Right forelimb (tissue), 1 donor: ENCODE results near the gene GNA12.

ENCODE experiments used
- DNase-seq: peaks from one replicate; pipeline ENCODE4 v3.0.0-alpha.2; 2018

The GNA12 gene

DNA sequence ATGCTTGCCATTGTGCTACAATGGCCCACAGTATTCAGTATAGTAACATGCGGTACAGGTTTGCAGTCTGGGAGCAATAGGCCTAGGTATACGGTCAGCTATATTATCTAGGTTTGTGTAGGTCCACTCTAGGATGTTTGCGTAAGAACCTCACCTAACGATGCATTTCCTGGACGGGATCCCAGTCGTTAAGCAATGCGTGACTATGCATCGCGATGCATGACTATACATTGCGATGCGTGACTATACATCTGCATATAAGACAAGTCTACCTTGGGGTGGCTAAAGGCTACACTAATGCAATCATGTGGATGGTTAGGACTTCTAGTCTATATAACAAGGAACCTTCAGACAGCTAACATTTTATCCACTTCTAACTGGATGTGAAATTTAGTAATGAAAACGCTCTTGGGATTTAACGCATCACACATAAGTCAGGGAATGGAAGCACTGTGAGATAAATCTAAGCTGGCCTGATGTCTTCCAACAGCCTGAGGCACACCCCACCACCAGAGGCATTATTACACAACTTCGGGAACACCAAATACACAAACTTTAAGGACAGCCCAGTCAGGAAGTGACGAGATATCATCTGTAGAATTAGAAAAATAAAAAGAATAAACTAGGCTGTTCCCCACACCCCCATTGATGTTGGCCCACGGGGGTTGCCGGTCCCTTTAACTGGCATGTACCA, 9.2 kb downstream of the GNA12 start:
- no peak for DNase-seq

DNA sequence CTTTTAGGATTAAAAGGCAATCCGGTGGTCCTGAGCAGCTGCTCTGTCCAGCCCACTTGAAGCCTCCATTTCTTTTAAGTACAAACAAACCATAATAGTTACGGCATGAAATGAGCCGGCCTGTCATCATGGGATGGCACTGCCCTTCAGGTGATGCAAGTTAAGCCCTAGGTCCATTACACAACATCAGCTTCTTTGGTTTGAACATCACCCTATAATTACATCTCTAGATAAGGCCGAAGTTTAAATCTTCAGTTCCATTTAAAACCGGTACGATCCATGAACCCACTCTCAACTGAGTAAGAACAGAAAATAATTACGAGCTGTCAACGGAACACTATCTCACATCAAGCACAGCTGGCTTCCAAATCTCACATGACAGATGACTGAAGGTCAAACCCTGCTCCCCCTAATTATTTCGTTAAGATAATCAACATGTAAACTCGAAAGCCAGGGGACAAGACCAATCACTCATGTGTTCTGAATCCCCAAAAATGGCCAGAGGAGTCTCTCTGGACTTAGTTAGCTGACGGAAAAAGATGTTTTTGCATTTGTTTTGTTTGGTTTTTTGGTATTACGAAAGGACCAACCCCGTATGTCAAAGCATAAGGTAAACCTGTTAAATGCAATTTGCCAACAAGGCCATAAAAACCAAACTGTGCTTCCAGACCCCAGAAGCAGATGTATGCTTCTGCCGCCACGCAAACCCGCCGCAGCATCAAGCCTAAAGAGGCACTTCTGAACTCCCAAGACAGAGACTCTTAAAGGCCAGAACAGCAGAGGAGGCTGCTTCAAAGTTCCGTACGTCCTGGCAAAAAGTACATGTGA, 10.8 kb downstream of the GNA12 start:
- DNase-seq: no peak

DNA sequence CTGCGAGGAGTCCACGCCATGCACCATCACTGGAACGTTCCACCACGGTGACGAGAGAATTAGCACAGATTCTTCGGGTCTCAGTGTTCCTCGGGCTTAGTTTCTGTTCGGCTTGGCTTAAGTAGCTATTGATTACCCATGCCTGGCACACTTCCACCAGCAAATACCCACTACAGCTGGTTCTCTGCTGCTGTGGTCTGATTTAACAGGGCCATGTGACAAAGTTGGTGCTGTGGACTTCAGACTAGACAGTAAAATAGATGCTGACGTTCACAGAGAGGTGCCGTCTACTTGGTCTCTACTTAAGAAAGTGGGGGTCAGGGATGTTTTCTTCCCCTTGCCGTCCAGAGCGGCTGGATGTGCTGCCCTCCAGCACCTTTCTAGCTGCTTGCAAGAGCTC, 11.6 kb downstream of the GNA12 start:
- no peak for DNase-seq

DNA sequence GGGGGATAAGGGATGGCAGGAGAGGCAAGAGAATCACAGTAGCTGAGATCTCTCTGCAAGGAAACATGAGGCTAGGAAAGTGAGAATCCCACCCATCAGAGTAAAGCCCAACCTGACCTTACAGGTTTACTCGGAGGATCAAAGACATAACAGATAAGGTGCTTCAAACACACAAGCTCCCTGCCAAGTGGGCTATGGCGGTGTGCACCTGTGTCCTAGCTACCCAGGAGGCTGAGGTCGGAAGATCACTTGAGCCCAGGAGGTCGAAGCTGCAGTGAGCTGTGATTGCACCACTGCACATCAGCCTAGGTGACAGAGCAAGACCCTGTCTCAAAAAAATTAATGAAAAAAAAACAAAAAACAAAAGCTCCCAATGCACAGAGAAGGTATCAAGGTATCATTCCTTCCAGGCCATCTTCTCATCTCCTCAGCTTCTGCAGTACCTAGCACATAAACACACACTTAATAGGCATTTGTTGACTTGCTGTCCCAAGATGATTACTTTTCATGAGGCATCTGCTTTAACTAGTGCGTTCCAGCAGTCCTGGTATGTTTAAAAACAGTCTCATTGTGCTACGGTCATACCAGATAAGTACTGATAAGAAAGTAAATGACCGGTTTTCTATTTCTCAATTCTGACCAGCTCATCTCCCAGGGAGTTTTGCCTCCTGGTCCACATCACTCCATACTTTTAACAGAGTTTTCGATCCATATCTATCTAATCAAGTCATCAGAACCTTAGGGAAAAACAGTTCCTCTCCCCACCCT, 13.3 kb downstream of the GNA12 start:
- no peak for DNase-seq

DNA sequence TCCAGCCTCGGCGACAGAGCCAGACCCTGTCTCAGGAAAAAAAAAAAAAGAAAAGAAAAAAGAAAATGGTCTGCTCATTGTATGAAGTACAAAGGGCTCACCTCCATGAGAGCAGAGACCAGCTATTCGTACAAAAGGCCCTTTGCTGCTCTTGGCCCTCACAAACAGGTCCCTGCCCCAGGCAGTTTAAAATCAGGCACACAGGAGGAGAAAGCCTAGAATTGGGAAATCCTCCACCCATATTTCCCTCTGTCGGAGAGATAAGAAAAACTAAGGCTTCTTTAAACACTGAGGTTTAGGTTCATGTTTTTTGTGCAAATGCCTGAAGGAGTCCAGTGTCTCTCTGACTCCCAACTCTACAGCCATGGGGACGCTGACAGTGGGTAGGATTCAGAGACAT, 15.1 kb downstream of the GNA12 start:
- DNase-seq: no peak

DNA sequence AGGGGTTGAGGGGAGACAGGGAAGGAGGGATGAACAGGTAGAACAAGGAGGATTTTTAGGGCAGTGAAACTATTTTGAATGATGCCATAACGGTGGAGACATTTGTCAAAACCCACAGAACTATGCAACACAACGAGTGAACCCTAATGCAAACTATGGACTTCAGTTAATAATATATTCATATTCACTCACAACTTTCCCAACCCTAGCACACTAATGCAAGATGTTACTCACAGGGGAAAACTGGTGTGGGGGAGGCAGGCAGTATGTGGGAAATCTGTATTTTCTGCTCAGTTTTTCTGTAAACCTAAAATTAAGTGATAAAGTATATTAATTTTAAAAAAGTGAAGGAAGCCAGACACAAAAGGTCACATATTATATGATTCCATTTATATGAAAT, 17.3 kb downstream of the GNA12 start:
- no peak for DNase-seq

DNA sequence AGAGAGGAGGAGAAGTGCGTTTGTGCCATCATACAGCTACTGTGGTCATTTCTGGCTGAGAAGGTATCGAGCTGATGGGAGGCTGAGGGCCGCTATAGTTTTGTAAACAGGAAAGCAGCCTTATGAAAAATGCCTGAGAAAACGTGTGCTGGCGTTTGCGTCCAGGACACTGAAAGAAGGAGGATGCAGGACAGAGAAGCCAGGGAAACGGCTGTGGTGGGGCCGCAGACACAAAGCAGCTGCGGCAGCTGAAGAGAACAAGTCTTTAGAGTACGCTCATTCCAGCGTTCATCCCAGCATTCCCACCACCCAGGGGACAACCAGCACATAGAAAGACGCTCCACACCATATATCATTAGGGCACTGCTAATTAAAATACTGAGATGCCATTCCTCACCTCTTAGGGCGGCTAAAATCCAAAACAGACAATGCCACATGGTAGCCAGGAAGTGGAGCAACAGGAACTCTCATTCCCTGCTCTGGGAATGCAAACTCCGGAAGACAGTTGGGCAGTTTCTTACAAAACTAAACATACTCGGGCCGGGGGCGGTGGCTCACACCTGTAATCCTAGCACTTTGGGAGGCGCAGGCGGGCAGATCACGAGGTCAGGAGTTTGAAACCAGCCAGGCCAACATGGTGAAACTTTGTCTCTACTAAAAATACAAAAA, 18.4 kb downstream of the GNA12 start:
- DNase-seq: no peak

DNA sequence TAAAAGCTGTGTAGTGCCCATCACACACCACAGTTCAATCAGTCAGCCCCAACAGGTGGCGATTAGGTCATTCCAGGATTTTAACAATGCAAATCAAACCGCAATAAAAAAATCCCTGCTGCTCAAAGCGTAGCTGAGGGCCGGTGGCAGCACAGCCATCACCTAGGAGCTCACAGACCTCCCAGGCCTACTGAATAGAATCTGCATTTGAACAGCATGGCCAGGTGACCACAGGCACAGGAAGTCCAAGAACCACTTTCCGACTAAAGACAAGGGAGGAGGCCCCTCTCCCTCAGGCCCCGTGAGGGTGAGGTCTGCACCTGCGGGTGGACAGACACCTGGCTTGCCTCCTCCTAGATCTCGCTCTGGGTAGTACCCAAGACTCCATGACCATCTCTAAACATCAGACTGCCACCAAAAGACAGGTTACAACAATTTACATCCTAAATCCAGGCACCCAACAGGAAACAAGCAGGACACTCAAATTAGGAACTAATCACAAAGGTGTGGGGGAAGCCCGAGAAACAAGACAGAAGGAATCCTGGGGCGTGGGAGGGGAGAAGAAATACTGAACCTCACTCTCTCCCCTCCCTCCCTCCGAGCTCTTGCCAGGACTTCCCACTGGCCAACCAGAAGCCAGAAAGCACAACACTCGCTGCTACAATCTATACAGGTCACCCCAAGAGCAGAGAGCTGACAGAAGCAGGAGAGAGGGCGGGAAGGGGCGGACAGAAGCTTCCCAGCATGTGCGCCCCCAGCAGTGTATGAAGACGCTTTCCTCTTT, 19.2 kb downstream of the GNA12 start:
- DNase-seq: no peak

DNA sequence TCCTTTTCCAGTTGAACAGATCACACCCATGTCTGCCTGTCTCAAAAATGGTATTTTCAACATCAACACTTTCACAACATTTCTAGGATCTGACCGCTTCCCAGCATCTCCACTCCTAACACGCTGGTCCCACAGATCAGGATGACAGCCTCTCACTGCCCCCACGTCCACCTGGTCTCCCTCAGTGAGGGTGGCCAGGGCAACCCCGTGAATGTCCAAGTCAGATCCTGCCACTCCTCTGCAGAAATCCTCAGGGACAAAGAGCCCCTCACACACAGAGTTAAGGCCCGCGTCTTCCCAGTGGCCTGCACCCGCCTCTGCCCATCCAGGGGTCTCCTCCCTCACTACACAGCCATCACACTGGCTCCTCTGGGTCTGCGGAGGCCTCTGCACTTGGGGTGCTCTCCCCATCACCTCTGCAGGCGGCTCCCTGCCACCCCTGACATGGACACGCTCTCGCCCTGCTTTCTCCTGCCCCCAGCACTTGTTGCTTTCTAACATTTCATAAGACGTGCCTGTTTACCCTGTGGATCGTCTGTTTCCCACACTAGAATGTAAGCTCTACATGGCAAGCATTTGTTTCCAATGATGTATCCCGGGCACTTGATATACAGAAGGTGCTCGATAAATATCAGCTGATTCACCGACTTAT, 20.0 kb downstream of the GNA12 start:
- no peak for DNase-seq

DNA sequence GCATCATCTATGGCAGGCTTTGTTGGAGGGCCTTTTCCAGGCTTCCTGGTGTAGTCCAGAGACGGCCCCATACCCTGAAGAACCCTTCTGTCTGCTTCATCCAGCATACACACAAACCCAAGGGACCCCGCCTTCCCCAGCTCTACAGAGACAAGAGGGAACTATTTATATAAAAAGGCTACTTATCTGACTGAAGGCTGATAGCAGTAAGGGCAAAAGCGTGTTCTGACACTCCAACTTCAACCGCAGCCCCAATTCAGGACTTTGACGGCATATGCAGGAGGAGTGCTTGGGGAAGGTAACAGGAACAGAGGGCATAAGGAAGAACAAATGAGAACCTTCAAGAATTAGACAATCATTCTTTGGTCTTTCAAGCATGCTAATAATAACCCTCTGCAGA, 21.0 kb downstream of the GNA12 start:
- DNase-seq: no peak

DNA sequence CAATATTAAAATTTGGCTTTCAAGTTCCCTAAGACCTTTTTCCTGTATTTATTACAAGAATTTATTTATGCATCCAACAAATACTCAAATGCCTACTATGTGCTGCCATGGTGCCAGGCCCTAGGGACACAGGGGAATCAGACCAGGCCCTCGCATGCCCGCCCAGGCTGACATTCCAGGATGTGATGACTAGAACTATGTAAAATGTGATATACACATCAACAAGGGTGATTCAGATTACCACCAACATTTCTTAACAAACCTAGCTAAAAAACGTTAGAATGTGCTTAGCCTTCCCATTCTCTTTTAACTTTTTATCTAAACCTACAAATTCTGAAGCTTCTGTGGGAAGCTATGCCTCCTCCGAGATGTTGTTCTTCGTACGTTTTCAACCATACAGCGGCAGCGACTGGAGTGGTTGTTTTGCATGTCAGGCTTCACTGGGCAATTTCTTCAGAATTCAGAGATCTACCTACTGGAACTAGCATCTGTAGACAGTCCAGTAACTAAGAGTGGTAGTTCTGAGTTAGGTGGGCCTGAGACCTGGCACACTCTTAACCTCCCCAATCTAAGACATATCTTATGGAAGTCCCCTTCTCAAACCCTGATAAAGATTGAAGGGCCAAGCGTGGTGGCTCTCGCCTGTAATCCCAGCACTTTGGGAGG, 22.1 kb downstream of the GNA12 start:
- DNase-seq: no peak

DNA sequence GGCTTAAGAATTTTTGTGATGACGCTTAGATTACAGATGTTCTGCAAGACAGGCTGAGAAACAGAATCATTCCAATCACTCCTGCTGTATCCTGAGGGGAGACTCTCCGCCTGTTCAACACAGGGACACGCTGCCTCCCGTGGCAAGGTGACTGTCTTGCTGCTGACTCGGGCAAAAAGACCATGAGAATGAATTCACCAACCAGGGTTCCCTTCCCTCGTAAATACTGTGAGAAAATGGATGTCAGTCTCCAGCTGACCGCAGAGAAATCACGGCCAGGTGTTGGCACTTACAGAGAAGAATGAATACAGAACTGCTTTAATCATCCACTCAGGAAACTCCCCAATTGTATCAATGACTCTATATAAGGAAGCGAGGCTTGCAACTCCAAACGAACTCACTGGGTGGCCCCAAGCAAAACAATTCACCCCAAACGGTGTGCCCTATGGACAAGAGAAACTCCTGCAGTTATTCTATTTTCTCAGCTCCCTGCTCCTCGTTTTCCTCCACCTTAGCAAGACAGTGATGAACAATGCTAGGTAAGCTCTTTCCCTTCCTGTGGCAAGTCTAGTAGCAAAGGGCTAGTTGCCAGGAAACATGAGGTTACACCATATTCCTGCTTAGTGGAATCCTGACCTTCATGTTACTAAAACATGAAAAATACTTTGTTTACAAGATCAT, 22.8 kb downstream of the GNA12 start:
- no peak for DNase-seq

DNA sequence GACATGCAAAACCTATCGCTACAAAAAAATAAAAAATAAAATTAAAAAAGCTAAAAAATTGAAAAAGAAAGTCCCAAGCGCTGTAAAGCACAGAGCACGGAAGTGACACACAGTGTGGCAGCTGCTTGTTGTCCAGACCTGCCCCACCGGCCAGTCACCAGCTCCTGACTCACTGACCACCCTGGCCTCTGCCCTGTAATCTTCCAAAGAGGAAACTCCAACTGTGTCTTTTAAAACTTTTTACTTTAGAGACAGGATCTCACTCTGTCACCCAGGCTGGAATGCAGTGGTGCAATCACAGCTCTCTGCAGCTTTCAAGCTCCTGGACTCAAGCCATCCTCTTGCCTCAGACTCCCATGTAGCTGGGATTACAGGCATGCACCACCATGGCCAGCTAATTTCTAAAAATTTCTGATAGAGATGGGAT, 23.6 kb downstream of the GNA12 start:
- no peak for DNase-seq

DNA sequence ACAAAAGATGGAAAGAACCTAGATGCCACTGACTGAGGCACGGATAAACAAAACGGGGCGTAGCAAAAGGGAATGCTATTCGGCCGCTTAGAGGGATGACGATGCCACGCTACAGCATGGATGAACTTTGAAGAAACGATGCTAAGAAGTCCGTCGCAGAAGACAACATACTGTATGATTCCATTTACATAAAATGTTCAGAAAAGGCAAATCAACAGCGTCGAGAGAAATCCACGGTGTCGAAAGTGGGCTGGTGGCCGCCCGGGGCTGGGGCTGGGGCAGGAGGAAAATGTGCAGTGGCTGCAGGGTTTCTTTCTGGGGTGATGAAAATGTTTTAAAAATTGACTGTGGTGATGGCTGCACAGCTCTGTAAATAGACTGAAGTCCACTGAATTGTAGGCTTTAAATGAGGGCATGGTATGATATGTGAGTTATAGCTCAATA, 24.1 kb downstream of the GNA12 start:
- DNase-seq: no peak

DNA sequence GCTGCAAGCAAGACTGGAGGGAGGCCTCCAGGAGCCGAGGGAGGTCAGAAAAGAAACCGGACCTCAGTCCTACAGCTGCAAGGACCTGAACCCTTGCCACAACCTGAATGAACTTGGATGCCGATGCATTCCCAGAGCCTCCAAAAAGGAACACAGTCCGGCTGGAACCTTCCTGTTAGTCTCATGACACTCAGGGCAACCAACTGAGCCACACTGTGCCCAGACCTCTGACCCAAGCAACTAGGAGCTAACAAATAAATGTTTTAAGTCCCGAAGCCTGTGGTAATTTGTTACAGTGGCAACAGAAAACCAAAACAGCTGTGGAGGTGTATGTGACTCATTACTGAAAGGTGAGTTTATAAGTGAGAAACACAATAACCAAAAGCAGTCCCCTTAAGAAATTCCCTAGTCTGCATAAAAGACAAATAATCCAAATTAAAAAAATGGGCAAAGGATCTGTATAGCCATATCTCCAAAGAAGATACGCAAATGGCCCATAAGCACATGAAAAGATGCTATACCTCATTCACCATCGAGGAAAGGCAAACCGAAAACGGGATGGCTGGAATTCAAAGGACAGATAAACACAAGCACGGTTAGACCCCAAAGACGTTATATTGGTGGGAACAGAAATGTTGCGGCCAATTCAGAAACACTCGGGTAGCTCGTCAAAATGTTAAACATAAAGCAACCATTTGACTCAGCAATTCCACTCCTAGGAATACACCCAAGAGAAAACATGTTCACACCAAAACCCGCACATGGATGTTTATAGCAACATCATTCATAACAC, 24.8 kb downstream of the GNA12 start:
- no peak for DNase-seq

DNA sequence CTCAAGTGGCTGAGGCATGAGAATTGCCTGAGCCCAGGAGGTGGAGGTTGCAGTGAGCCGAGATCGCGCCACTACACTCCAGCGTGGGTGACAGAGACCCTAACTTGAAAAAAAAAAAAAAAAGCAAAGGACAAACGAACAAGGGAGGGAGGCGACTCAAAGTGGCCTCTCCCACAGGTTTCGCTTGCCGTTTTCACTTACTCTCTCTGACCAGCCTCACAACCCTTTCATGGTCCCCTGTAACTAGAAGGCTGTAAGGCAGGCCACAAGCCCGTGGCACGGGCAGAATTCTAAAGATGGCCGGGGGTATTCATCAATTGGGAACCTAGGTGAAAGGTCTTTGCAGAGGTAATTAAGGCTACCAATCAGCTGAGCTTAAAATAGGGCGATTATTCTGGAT, 25.5 kb downstream of the GNA12 start:
- DNase-seq: no peak

DNA sequence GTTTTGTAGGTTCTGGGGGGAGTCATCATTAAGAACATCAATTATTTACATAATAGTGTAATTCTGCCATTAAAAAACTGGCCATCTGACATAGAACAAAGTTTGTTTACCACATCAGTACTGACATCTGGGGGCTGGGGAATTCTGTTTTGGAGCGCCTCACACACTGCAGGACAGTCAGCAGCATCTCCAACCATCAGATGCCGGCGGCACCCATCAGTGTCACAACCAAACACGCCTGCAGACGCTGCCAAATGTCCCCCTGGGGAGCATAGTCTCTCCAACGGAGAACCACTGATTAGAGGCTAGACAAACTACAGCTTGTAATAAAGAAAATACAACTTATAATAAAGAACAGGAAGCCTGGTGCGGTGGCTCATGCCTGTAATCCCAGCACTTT, 26.0 kb downstream of the GNA12 start:
- no peak for DNase-seq

DNA sequence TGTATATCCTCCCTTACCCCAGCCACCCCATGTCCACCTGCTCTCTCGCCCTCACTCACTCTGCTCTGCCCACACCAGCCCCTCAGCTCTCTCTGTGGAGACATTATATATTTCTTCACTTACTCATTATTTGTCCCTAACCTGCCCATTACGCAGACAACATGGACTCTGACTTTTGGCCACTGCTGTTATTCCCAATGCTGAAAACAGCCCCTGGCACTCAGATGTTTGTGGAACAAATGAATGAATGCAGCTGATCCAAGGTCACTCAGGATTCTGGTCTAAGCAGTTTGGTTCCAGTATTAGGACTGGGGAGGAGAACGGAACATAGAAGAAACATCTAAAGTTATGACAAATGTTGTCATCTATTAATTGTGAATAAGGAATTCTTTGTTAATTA, 26.7 kb downstream of the GNA12 start:
- no peak for DNase-seq

DNA sequence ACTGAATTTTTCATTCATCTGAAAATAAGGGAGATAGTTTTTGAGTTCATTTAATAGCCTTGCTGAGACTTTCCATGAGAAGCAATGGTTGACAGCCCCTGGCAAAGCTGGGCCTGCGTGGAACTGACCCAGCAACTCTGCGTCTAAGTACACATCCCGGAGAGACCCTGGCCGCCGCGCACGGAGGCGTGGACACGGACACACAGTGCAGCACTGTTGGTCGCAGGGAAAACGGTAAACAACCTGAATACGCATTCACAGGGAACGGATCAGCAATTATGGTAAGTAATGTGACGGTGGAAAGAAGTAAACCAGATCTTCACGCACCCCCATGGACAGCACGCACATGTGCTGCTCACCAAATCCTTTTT, 28.2 kb downstream of the GNA12 start:
- DNase-seq: no peak
